ENCODE results near the gene RGMB.

Gene RGMB

DNA sequence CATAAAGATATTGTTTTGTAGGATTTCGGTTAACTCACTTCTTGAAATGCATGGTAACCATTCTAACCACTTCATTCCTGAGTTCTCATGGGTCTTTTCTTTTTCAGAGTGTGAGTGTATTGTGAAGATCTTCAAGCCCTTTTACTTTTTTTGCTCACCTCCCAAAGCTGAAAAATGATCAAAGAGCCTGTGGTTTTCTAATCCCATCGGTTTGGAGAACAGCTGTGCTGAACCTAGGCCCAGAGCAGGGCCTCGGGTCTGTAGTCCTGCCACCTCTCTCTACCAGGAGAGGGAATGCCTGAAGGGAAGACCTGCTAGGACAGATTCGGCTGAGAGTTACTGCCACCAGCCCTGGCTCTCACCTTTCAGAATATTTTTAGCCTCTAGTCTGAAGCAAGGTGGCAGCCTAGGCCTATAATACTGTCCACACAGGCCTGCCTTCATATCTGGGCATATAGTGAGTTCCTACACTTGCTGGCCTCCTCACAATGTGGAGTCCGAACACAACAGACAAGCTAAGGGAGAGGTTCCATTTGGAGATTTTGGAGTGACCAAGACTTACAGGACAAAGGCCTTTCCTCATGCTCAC, 13.8 kb downstream of the RGMB start:
- DNase-seq = no peak

- no peak for DNase-seq
These were observed 15.6 kb downstream of the RGMB start for GRCh38 chr5:98789029-98789428.

DNA sequence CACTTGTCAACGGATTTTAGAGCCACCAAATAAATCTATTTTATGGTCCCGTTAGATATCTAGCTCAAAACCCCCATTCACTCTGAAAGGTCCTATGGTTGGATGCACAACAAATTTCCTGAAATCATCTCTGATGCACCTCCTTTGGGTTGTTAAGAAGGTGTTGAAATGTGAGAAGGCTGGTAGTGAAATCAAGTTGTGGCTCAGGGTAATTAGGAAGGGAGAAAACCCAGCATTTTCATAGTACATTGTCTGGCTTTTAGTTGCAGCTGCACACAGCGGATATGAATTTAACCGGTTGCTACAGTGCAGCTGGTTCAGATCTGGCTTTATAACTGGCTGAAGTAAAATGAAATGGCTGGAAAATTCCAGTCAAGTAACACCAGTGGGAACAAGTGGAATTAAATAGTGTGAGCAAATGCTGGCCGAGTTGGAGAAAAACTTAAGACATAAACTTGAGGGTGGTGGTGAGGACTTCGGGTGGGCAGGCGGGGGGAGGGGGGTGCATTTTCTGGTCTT, 17.6 kb downstream of the RGMB start:
- DNase-seq = no peak

DNA sequence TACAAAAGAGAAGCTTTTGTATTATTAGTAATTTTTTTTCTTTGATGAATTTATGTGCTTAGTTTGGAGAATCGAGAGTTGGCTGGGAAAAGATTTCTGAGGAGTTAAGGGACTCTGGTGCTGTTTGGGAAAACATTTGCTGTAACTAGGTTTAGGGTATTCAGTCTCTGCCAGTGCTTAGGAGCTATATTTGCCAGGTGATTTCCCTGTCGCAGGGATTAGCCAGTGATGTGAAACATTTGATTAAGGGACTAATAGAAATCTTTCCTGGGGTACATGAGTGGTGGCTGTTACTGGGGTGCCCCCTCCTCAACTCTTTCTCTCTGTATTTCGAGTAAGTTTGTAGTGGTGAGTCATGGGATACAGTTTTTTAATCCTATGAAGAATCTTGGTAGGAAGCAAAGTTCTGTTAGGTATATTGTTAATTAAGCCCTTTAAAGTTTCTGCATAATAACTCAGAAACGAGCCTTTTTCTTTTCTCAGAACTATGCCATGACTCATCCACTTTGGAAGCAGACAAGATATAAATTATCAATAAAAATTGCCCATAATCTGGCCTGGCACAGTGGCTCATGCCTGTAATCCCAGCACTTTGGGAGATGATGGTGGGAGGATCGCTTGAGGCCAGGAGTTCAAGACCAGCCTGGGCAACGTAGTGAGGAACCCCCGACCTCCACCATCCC, 18.6 kb downstream of the RGMB start:
- no peak for DNase-seq

GRCh38 chr5:98793223-98793622, 19.8 kb downstream of the RGMB start:
- no peak for DNase-seq

DNA sequence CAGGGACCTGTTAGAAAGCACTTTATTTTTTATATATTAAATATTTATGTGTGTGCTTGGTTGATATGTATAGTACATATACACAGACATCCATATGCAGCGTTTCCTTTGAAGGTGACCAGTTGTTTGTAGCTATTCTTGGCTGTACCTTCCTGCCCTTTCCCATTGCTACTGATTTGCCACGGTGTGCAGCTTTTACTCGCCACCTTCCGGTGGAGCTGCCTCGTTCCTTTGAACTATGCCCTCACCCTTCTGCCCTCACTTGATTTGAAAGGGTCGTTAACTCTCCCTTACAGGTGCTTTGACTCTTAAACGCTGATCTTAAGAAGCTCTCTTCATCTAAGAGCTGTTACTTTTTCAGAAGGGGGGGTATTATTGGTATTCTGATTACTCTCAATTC, 20.5 kb downstream of the RGMB start:
- no peak for DNase-seq

- DNase-seq = no peak
These were observed 21.1 kb downstream of the RGMB start for GRCh38 chr5:98794414-98795080.

DNA sequence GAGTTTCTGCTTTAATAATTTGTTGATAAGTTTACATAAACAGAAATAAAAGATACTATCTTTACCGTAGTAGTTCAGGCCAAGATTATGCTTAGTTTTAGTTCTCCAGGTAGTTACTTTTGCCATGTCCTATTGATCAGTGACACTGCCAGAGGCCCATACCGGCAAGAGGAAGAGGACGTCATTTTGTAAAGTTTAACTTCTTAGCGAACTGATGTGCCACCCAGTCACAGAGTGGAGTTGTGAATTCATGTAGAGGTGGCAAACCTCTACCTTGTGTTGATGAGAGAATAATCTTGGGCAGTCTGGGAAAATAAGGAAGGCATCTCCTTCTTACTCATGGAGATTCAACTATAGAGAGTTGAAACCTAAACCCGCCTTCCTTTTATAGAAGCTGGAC, 21.8 kb downstream of the RGMB start:
- DNase-seq = no peak

GRCh38 chr5:98796197-98796972, 22.9 kb downstream of the RGMB start:
- DNase-seq = peak; percentile 90

DNA sequence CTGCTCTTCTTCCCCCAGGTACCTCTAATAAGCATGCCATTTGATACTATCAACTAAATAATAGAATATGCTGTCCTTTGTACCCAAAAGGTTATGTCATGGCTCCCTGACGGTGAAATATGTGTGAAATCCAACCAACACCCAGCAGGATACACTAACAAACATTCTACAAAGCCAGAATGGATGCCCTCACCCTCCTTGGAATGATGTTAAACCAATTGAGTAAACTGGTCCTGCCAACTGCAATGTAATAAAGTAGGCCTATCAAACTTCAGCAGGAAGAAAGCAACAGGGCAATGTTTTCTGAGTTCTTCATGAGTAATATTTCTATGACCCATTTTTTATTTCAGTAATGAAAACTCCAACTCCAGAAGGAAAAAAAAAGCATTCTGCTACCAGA, 24.9 kb downstream of the RGMB start:
- DNase-seq = no peak

DNA sequence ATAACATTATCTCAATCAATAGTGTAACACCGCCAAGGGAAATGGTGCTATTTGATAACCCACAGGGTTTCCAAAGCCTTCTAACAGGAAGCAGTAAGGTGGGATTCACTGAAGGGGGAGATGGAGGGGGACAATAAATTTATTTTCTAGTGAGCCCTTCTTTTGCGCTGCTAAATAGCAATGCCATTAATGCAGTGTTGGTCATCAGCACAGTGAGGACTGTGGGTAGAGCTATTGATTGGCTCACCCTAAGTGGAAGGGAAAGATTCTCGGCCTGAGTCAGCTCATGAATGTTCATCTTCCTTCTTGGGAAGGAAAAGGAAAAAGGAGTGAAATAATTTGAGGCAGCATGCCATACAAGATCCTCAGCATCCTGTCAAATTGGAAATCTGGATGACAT, 25.4 kb downstream of the RGMB start:
- no peak for DNase-seq

DNA sequence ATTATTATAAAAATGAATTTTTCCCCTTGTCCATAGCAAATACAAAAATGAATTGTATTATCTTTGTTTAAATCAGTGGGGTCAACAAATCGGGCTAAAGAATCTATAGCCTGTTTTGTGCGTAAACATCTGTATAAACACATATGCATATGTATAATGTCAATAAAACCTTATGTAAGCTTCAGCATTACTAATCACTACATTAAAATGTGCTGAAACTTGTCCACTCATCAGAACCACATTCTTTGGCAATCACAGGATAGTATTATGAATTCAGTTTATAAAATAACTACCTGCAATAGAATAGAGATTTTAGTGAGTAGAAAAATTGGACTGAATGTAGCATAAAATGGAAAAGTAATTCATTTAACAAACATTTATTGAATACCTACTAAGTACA, 30.6 kb downstream of the RGMB start:
- no peak for DNase-seq

GRCh38 chr5:98805070-98805469, 31.6 kb downstream of the RGMB start:
- no peak for DNase-seq

DNA sequence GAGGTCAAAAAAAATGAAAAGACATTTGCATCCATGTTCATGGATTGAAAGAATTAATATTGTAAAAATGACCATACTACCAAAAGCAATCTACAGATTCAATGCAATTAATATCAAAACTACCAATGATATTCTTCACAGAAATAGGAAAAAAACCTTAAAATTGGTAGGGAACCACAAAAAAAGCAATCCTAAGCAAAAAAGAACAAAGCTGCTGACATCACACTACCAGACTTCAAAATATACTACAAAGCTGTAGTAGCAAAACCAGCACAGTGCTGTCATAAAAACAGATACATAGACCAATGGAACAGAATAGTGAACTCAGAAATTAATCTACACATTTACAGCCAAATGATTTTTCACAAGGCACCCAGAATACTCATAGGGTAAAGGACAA, 34.3 kb downstream of the RGMB start:
- DNase-seq = no peak

GRCh38 chr5:98810206-98810605, 36.7 kb downstream of the RGMB start:
- DNase-seq = no peak

DNA sequence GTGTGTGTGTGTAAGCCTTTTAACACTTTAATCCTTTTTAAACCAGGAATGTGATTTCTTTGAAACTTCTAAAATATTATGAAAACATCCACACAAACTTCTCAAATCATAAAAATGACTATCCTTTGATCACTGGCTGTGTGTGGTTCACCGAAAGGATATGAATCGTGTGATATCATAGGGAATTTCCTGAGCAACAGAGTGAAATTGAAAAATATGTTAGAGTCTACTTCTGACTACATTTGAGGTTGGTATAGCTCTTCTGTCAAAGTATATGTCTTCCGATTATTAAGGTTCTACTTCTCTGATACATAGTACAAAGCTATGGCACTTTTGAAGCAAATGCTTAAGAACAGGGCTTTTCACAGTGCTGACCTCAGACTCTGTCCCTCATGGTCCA, 40.3 kb downstream of the RGMB start:
- DNase-seq = no peak

DNA sequence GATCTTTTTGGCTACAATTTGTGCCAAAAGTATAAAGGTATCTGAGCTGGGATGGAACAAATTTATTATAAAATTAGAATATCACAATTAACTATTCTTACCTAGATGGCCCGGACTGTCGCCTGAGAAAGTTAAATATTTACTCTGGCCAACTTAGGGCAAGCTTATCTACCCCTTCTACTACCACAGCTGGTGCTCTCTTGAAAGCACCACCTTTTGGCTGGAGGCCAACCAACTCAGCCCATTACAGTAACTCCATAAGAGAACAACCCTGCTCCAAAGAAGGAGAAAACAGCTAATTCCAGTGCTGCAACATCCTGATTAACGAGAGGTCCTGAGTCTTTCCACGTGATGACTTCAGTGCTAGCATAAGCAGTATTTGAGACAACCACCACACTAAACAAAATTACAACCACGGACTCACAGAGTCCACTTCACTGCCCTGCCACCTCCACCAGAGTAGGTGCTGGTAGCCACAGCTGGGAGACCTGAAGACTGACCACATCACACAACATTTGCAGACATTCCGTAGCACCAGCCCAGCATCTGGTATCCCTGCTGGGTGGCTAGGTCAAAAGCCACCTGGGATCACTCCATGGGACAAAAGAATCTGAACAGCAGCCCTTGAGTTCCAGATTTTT, 43.2 kb downstream of the RGMB start:
- no peak for DNase-seq

DNA sequence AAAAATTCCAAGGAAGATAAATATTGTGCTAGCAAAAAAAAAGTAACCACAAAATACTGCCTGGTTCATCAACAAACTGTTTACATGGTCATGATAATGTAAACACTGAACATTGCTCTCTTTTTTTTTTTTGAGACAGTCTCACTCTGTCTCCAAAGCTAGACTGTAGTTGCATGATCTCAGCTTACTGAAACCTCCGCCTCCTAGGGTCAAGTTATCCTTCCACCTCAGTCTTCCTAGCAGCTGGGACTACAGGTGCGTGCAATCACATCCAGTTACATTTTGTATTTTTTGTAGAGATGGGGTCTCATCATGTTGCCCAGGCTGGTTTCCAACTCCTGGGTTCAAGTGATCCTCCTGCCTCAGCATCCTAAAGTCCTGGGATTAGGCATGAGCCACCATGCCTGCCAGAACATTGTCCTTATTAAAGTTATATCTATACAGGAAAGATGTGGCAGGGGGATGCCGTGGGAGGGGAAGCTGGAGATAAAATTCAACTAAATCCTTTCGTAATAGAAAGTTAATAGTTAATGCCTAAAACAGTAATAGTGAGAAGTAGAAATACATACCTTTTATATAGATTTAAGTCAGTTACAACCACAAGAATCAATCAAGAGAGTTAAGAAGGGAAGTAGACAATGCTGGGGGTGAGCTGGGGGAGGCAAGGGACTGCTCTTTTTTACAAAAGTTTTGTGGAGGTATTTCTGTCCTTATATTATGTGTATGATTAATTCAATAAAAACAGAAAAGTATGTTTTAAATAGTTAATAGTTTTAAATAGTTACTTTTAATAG, 52.3 kb downstream of the RGMB start:
- DNase-seq = no peak

DNA sequence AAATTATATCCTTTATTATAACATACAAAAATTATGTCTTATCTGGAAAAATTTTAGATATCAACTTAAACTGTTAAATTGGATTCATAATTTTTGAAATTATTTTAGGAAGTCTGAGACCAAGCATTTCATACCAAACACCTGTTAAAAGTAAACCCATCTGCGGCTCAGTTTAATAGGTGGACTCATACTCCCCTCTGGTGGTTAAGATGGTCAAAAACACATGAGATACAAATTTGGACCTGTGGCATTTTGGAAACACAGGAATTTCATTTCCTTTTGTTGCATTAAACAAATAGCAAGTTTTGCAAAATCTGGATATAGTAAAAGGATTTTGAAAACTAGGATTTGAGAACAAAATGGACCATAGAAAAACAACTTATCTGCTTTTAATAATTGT, 53.7 kb downstream of the RGMB start:
- DNase-seq = peak; percentile 77

GRCh38 chr5:98827588-98828284, 54.3 kb downstream of the RGMB start:
- no peak for DNase-seq

DNA sequence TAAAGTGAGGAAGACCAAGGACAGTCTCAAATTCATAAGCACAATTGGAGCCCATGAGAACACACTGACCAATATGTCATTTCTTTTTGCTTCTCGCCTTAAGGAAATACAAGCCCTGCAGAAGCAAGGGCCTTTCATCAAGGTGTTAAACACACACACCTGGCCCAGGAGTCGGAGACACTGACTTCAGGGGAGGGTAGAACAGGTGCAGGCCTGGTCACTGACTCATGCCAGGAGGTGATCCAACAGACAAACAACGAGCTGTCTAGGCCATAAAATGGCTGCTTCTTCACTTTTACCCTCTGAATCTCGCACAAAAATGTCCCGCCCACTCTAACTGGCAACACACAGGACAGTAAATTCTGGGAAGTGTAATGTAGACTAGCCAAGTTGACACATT, 62.7 kb downstream of the RGMB start:
- DNase-seq = no peak
